ENCODE data around the gene SERPINB6. TPM values are rescaled to one million over a fixed set of nuclear protein-coding genes. Genes with fewer than 3 reads are reported as not detected.
"Not testable (repeated sequence)": the region's sequence is repeated elsewhere in the genome, so short reads cannot be mapped to it uniquely, and the experiment has no call there.

Gene SERPINB6
- total RNA-seq, 1 donor from 2014 or later = 14.0 TPM

DNA sequence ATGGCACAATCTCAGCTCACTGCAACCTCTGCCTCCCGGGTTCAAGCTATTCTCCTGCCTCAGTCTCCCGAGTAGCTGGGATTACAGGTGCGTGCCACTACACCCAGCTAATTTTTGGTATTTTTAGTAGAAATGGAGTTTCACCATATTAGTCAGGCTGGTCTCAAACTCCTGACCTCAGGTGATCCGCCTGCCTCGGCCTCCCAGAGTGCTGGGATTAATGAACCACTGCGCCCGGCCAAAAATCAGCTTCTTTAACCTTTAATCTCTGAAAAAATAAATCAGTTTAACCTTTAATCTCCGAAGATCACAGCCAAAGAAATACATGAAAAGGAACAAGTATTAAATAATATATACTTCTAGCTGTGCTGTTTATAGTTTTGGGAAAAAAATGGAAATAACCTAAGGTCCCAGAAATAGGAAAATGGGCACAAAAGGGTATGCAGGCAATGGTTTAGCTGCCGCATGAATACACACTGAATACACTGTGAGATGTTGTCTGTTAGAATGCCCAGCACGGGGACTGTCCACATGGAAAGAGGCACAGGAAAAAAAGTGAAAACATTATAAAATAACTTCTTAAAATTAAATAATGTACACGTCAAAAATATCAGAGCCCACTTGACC lies 29.9 kb upstream of the SERPINB6 start:
- H3K9me3 Mint-ChIP-seq (ENCODE audit: unreplicated experiment) = no peaks in the 10 kb centered on the region
- H3K4me1 Mint-ChIP-seq (ENCODE audit: low read depth, unreplicated experiment) = no peaks in the 10 kb centered on the region
- no peak overlapping the region for H3K27ac Mint-ChIP-seq (ENCODE audit: unreplicated experiment)
- no peak for DNase-seq
- TF ChIP-seq, protein P1, sequence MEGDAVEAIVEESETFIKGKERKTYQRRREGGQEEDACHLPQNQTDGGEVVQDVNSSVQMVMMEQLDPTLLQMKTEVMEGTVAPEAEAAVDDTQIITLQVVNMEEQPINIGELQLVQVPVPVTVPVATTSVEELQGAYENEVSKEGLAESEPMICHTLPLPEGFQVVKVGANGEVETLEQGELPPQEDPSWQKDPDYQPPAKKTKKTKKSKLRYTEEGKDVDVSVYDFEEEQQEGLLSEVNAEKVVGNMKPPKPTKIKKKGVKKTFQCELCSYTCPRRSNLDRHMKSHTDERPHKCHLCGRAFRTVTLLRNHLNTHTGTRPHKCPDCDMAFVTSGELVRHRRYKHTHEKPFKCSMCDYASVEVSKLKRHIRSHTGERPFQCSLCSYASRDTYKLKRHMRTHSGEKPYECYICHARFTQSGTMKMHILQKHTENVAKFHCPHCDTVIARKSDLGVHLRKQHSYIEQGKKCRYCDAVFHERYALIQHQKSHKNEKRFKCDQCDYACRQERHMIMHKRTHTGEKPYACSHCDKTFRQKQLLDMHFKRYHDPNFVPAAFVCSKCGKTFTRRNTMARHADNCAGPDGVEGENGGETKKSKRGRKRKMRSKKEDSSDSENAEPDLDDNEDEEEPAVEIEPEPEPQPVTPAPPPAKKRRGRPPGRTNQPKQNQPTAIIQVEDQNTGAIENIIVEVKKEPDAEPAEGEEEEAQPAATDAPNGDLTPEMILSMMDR (IDR thresholded peaks at IDR 0.05; ENCODE audit: partially characterized antibody, unreplicated experiment) = no peak
- H3K27me3 Mint-ChIP-seq (ENCODE audit: unreplicated experiment) = peaks cover 1% of the 10 kb centered on the region
- no peaks in the 10 kb centered on the region for H3K36me3 Mint-ChIP-seq (ENCODE audit: unreplicated experiment)
- H3K4me3 Mint-ChIP-seq (ENCODE audit: unreplicated experiment) = peak overlapping the region; percentile 50

DNA sequence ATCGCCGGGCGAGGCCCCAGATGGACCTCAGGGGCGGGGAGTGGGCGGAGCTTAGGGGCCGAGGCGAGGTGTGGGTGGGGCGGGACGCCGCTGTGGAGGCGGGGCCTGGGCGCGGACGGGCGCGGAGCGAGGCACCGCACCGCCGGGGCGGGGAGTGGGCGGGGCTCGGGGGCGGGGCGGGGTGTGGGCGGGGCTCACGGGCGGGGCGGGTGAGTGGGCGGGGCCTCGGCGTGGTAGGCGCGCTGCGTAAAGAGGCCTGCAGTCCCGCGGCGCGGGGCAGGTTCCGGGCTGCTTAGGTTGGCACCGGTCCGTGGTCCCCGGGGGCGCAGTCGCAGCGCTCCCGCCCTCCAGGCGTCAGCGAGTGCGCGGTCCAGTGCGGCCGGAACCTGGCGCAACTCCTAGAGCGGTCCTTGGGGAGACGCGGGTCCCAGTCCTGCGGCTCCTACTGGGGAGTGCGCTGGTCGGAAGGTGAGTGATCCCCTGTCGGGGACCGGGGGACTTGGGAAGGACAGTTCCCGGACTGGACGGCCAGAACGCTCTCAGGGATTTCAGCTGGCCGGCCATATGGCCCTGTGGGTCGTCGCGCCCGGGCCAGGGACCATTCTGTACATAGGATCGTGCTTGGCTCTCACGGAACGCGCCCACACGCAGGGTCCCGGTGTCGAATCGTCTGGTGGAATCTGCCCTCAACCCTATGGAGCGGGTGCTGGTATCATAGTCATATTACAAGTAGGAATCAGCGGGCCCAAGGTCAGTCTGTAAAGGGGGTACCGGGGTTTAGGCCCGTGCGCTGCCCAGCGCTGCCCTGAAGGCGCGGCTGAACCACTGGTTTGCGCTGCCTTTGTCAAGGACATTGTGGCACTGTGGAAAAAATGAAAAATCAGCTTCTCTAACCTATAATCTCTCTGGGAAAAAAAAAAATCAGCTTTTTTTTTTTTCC lies 28.5 kb upstream of the SERPINB6 start, which contains the start of gene NQO2:
NQO2 (plus strand) TSS at position 277 of the 940 bp plus-strand sequence. CDS start 6,659 bp downstream, outside the sequence.
- Mint-ChIP-seq H3K9me3 (ENCODE audit: unreplicated experiment) (no peaks in the 10 kb centered on the region), H3K27ac (ENCODE audit: unreplicated experiment) (peak within 1 kb of the TSS; percentile 82), H3K36me3 (ENCODE audit: unreplicated experiment) (no peaks in the 10 kb centered on the region), H3K4me3 (ENCODE audit: unreplicated experiment) (peak within 1 kb of the TSS; percentile 94), H3K4me1 (ENCODE audit: low read depth, unreplicated experiment) (no peaks in the 10 kb centered on the region), H3K27me3 (ENCODE audit: unreplicated experiment) (peaks cover 4% of the 10 kb centered on the region)
- DNase-seq = peak; percentile 97
- TF ChIP-seq, protein P1 (IDR thresholded peaks at IDR 0.05; ENCODE audit: partially characterized antibody, unreplicated experiment) = no peak

DNA sequence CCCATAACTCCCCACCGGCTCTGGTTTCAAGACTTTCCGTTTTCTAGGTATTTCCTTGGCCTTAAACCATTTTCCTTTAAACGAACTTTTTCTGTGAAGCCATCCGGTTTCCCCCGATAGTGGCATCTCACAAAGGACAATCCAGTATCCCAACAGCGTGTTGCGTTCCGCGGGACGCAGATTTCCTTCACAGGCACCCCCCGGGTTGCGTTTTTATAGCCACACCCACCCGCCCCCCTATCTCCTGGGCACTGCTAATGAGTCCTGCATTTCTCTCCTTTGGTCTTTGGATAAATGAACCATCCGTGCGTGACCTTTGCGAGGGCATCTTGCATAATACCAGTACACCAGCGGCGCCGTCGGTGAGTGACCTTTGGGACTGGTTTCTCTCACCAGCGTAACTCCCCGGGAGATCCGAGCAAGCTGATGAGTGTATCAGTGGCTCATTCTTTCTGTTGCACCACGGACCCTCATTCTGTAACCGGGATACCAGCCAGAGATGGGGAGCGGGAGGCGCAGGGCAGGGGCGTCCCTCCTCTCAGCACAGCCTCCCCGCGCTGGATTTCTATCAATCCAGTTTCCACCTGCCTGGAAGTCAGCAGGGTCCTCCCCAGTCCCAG lies 27.7 kb upstream of the SERPINB6 start:
- DNase-seq = no peak
- Mint-ChIP-seq H3K36me3 (ENCODE audit: unreplicated experiment) (no peaks in the 10 kb centered on the region), H3K9me3 (ENCODE audit: unreplicated experiment) (no peaks in the 10 kb centered on the region), H3K4me3 (ENCODE audit: unreplicated experiment) (peak overlapping the region; percentile 94), H3K4me1 (ENCODE audit: low read depth, unreplicated experiment) (no peaks in the 10 kb centered on the region), H3K27ac (ENCODE audit: unreplicated experiment) (peak overlapping the region; percentile 82), H3K27me3 (ENCODE audit: unreplicated experiment) (peaks cover 4% of the 10 kb centered on the region)
- TF ChIP-seq, protein P1 (IDR thresholded peaks at IDR 0.05; ENCODE audit: partially characterized antibody, unreplicated experiment) = no peak

DNA sequence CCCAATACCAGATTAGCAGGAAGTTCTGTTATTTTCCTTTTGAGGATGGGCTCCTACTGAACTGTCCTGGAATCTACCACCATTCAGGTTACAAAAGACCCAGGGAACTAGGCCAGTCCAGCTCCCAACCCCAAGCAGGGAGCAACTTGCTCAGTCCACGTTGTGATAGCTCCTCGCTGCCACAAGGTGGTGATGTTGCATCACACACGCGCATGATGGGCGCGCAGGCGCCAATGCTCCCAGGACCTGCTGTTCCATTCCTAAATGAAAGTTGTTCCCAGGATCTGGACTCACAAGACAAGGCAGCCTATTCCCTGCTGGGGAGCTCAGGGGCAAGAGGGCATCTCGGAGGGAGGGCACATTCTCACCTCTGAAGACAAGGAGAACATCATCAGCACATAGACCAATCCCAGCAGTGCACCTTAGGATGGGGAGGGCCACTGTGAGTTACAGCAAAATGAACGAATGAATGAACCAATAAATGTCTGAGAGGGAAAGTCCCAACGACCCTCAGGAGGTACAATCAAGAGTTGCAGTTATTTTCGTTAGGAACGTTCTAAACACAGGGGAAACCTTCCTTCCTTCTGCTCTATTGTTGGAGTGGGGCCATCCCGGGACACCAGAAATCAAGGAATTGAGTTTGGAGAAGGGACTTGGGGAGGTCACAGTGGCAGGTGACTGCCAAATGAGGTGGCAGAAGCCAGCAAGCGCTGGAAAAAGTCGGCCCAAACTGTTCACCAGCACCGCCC lies 27.1 kb upstream of the SERPINB6 start:
- TF ChIP-seq, protein P1 (IDR thresholded peaks at IDR 0.05; ENCODE audit: partially characterized antibody, unreplicated experiment) = peak; percentile 73
- H3K9me3 Mint-ChIP-seq (ENCODE audit: unreplicated experiment); DNase-seq; H3K4me1 Mint-ChIP-seq (ENCODE audit: low read depth, unreplicated experiment); H3K36me3 Mint-ChIP-seq (ENCODE audit: unreplicated experiment); H3K27me3 Mint-ChIP-seq (ENCODE audit: unreplicated experiment): not testable (repeated sequence)
- H3K4me3 Mint-ChIP-seq (ENCODE audit: unreplicated experiment) = peak overlapping the region; percentile 94
- H3K27ac Mint-ChIP-seq (ENCODE audit: unreplicated experiment) = peak overlapping the region; percentile 22

Measured in glutamatergic neuron (in vitro differentiated cells).